Ovary (tissue), 3 donors: ENCODE measurements around the gene EIF4E3.

Experiments
- CTCF ChIP-seq, 3 donors: fragments of 450-650 bp in 2 of 3; fragments of 200-600 bp in 1 of 3; IDR thresholded peaks; one replicate each; pipeline versions ENCODE4 v1.5.1 to v1.8.0; 2016 to 2022; ENCODE audit warnings: antibody characterized with exemption in 3 of 3, mild to moderate bottlenecking in 1 of 3
- POLR2A ChIP-seq: fragments of 450-650 bp; IDR thresholded peaks from one replicate; pipeline ENCODE4 v1.6.1; 2017; ENCODE audit warnings: antibody characterized with exemption, mild to moderate bottlenecking, moderate library complexity
- donor health status: DM: no; HTN: no; CAD: no.

GRCh38 chr3:71733319-71733718 lies 8.1 kb upstream of the EIF4E3 start:
- TF ChIP-seq CTCF (IDR thresholded peaks at IDR 0.05) (no peak), POLR2A (no peak)
